GM12872 (cell line): ENCODE measurements around the gene SCAF8.

Experiments used
- CTCF ChIP-seq: IDR thresholded peaks from 3 replicates; pipeline ENCODE4 v1.5.1; 2011; ENCODE audit warnings: low read depth, mild to moderate bottlenecking, low read length, moderate library complexity; ENCODE audit not compliant: insufficient read depth

The SCAF8 gene

GRCh38 chr6:154829970-154830369, 96.8 kb downstream of the SCAF8 start:
- TF ChIP-seq CTCF = no peak

GRCh38 chr6:154830771-154831170, 97.6 kb downstream of the SCAF8 start:
- no peak for TF ChIP-seq CTCF

GRCh38 chr6:154835307-154835706, 102.1 kb downstream of the SCAF8 start:
- TF ChIP-seq CTCF = no peak

- no peak for TF ChIP-seq CTCF
Observed at GRCh38 chr6:154839546-154839945, 106.3 kb downstream of the SCAF8 start.

- no peak for TF ChIP-seq CTCF
Observed at GRCh38 chr6:154840363-154840762, 107.1 kb downstream of the SCAF8 start.

GRCh38 chr6:154841109-154841508, 107.9 kb downstream of the SCAF8 start:
- TF ChIP-seq CTCF = no peak

GRCh38 chr6:154842833-154843232, 109.6 kb downstream of the SCAF8 start:
- TF ChIP-seq CTCF = no peak

GRCh38 chr6:154847318-154847717, 114.1 kb downstream of the SCAF8 start:
- TF ChIP-seq CTCF = no peak
